Loucy (cell line): ENCODE results near the gene COL5A1.
A peak's percentile ranks its signal among the peaks of the same experiment; 100 is the strongest.

Source experiments
- H2AFZ ChIP-seq: fragments of 200-600 bp; sonication (generic); 2 replicates; pipeline ENCODE4 v1.6.0; 2016; ENCODE audit warnings: antibody characterized with exemption, mild to moderate bottlenecking, low read length, moderate library complexity
- H3F3A ChIP-seq: fragments of 200-600 bp; 2 replicates; pipeline ENCODE4 v1.6.0; 2016; ENCODE audit warnings: antibody characterized with exemption, low read depth, mild to moderate bottlenecking
- H3K27me3 ChIP-seq: fragments of 200-600 bp; sonication (generic); 2 replicates; pipeline ENCODE4 v1.6.1; 2014; ENCODE audit warnings: low read length, mild to moderate bottlenecking; ENCODE audit not compliant: insufficient read depth, poor library complexity, severe bottlenecking
- H3K36me3 ChIP-seq: fragments of 200-600 bp; sonication (generic); 2 replicates; pipeline ENCODE4 v1.6.1; 2016; ENCODE audit warnings: low read length; ENCODE audit not compliant: insufficient read depth
- H3K4me1 ChIP-seq: fragments of 200-600 bp; sonication (generic); 2 replicates; pipeline ENCODE4 v1.5.1; 2014; ENCODE audit warnings: low read length, mild to moderate bottlenecking; ENCODE audit not compliant: insufficient read depth, poor library complexity, severe bottlenecking
- H3K4me2 ChIP-seq: fragments of 200-600 bp; sonication (generic); 2 replicates; pipeline ENCODE4 v1.6.0; 2014; ENCODE audit warnings: antibody characterized with exemption, low read length, low read depth, mild to moderate bottlenecking; ENCODE audit not compliant: poor library complexity, severe bottlenecking
- H3K4me3 ChIP-seq: fragments of 200-600 bp; sonication (generic); 2 replicates; pipeline ENCODE4 v1.5.1; 2014; ENCODE audit warnings: low read length, mild to moderate bottlenecking, mixed read lengths; ENCODE audit not compliant: poor library complexity, severe bottlenecking
- H3K79me2 ChIP-seq: fragments of 200-600 bp; sonication (generic); 2 replicates; pipeline ENCODE4 v1.6.1; 2014; ENCODE audit warnings: low read length; ENCODE audit not compliant: insufficient read depth
- H3K9ac ChIP-seq: fragments of 200-600 bp; sonication (generic); 2 replicates; pipeline ENCODE4 v1.6.0; 2014; ENCODE audit warnings: mild to moderate bottlenecking, low read depth, low read length, moderate library complexity; ENCODE audit not compliant: poor library complexity, severe bottlenecking
- H3K9me2 ChIP-seq: fragments of 200-600 bp; sonication (generic); replicated peaks from 2 replicates; pipeline ENCODE4 v1.6.1; 2016; ENCODE audit warnings: low read depth, low read length, mixed read lengths
- H3K9me3 ChIP-seq: fragments of 200-600 bp; sonication (generic); 2 replicates; pipeline ENCODE4 v1.6.1; 2014; ENCODE audit warnings: mild to moderate bottlenecking, antibody characterized with exemption, low read length, low read depth; ENCODE audit not compliant: insufficient read depth
- H4K20me1 ChIP-seq: fragments of 200-600 bp; sonication (generic); 2 replicates; pipeline ENCODE4 v1.6.0; 2014; ENCODE audit warnings: antibody characterized with exemption, low read length, mild to moderate bottlenecking; ENCODE audit not compliant: insufficient read depth, poor library complexity, severe bottlenecking
- CTCF ChIP-seq: fragments of 200-600 bp; sonication (generic); conservative IDR thresholded peaks from 2 replicates; pipeline ENCODE4 v1.5.1; 2014; ENCODE audit warnings: mild to moderate bottlenecking, antibody characterized with exemption, low read length
- EZH2phosphoT487 ChIP-seq: fragments of 200-600 bp; IDR thresholded peaks from 2 replicates; pipeline ENCODE4 v1.6.1; 2018; ENCODE audit warnings: antibody characterized with exemption, mild to moderate bottlenecking, moderate library complexity, borderline replicate concordance

The COL5A1 gene

GRCh38 chr9:134640506-134641172 is 964 bp upstream of the COL5A1 start:
- Histone ChIP-seq H4K20me1 (no peaks in the 10 kb centered on the region), H3K9ac (peak overlapping the region; percentile 60), H3K9me3 (no peaks in the 10 kb centered on the region), H3K4me3 (peak overlapping the region; percentile 72), H3K9me2 (no peaks in the 10 kb centered on the region), H3F3A (no peaks in the 10 kb centered on the region), H3K79me2 (peaks cover 14% of the 10 kb centered on the region; the same call in 1 of the 2 replicates), H3K36me3 (no peaks in the 10 kb centered on the region), H2AFZ (peak overlapping the region; percentile 73; the same call in 1 of the 2 replicates), H3K4me1 (peaks cover 13% of the 10 kb centered on the region), H3K27me3 (peaks cover 7% of the 10 kb centered on the region), H3K4me2 (peak overlapping the region; percentile 70)
- TF ChIP-seq EZH2phosphoT487 (no peak), CTCF (no peak)

GRCh38 chr9:134641990-134642384 is 384 bp downstream of the COL5A1 start:
- Histone ChIP-seq H3K27me3 (peaks cover 7% of the 10 kb centered on the region), H3K4me1 (peaks cover 13% of the 10 kb centered on the region), H2AFZ (peak overlapping the region; percentile 86), H3K9me3 (no peaks in the 10 kb centered on the region), H3K4me2 (peak overlapping the region; percentile 70), H3F3A (no peaks in the 10 kb centered on the region), H3K4me3 (peak overlapping the region; percentile 72), H3K9me2 (no peaks in the 10 kb centered on the region), H3K9ac (peak overlapping the region; percentile 55), H4K20me1 (no peaks in the 10 kb centered on the region), H3K36me3 (no peaks in the 10 kb centered on the region), H3K79me2 (peaks cover 14% of the 10 kb centered on the region; the same call in 1 of the 2 replicates)
- no peak for TF ChIP-seq EZH2phosphoT487
- no peak for TF ChIP-seq CTCF

DNA sequence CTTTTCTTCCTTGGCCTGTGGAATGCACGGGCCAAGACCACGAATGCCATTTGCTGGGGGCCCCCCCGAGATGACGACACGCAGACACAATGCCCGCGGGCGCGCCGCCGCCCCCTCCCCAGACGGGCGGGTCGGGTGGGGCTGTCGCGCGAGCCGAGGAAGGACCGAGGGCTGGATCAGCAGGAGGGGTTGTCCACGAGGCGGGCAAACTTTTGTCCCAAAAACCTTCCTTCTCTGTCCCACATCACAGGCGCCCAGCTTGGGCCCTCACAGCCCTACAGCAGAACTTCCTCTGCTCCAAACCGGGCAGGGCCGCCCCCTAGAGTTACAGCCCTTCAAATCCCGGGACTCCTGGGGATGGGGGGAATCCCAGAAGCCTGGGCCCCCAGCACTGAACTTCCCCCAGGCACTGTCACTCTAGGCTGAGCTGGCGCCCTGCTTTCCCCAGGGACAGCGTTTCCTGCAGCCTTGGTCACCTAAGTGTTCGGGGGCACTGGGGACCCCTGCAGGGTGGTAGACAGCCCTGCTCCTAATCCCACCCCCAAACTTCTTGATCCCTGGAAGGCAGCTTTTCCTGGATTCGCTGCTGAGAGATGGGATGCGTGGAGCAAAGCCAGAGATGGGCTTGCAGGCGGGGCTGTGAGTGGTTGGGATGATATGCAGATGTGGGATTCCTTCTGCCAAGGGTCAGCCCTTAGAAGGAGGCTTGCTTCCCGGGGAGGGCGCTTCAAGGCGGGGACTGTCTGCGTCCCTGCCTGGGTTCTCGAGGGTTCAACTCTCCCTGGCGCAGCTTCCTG is 980 bp downstream of the COL5A1 start:
- Histone ChIP-seq H3K9me2 (no peaks in the 10 kb centered on the region), H4K20me1 (no peaks in the 10 kb centered on the region), H3K9me3 (no peaks in the 10 kb centered on the region), H3K79me2 (peaks cover 14% of the 10 kb centered on the region; the same call in 1 of the 2 replicates), H3K4me1 (peaks cover 13% of the 10 kb centered on the region), H3F3A (no peaks in the 10 kb centered on the region), H3K36me3 (no peaks in the 10 kb centered on the region), H3K4me3 (peak overlapping the region; percentile 72), H2AFZ (no peak overlapping the region), H3K4me2 (peak overlapping the region; percentile 70), H3K9ac (peak overlapping the region; percentile 39), H3K27me3 (peaks cover 7% of the 10 kb centered on the region)
- TF ChIP-seq EZH2phosphoT487 (no peak), CTCF (peak; percentile 27)
